ENCODE results near the gene IPP. TPM values are rescaled to one million over a fixed set of nuclear protein-coding genes. Genes with fewer than 3 reads are reported as not detected.

IPP gene
- total RNA-seq, 1 experiment from 2014 or later = 11.9 TPM

- Histone ChIP-seq H3K9me3 (replicated peaks) (no peaks in the 10 kb centered on the region), H3K27ac (no peak overlapping the region), H3K27me3 (replicated peaks) (no peaks in the 10 kb centered on the region), H3K4me1 (replicated peaks) (peaks cover 18% of the 10 kb centered on the region), H3K36me3 (peaks cover 8% of the 10 kb centered on the region), H3K4me3 (no peak overlapping the region)
- no peak for DNase-seq (ENCODE audit: low read depth in 1 of 2, low spot score in 2 of 2)
Measured at GRCh38 chr1:45666836-45667235, 83.6 kb downstream of the IPP start.

GRCh38 chr1:45660336-45660735 is 90.1 kb downstream of the IPP start:
- no peak overlapping the region for H3K4me3 ChIP-seq
- DNase-seq (ENCODE audit: low read depth in 1 of 2, low spot score in 2 of 2) = no peak
- H3K27me3 ChIP-seq (replicated peaks) = no peaks in the 10 kb centered on the region
- peaks cover 55% of the 10 kb centered on the region for H3K36me3 ChIP-seq
- H3K4me1 ChIP-seq (replicated peaks) = no peaks in the 10 kb centered on the region
- no peak overlapping the region for H3K27ac ChIP-seq
- no peaks in the 10 kb centered on the region for H3K9me3 ChIP-seq (replicated peaks)

- no peaks in the 10 kb centered on the region for H3K9me3 ChIP-seq (replicated peaks)
- no peak overlapping the region for H3K27ac ChIP-seq
- no peak overlapping the region for H3K4me3 ChIP-seq
- H3K36me3 ChIP-seq = peaks cover 66% of the 10 kb centered on the region
- no peak for DNase-seq (ENCODE audit: low read depth in 1 of 2, low spot score in 2 of 2)
- no peaks in the 10 kb centered on the region for H3K27me3 ChIP-seq (replicated peaks)
- H3K4me1 ChIP-seq (replicated peaks) = no peaks in the 10 kb centered on the region
Measured at GRCh38 chr1:45659222-45659621, 91.2 kb downstream of the IPP start.

GRCh38 chr1:45658171-45658570 is 92.3 kb downstream of the IPP start:
- no peaks in the 10 kb centered on the region for H3K4me1 ChIP-seq (replicated peaks)
- no peaks in the 10 kb centered on the region for H3K27me3 ChIP-seq (replicated peaks)
- no peak for DNase-seq (ENCODE audit: low read depth in 1 of 2, low spot score in 2 of 2)
- H3K36me3 ChIP-seq = peaks cover 74% of the 10 kb centered on the region
- no peaks in the 10 kb centered on the region for H3K9me3 ChIP-seq (replicated peaks)
- H3K4me3 ChIP-seq = no peak overlapping the region
- no peak overlapping the region for H3K27ac ChIP-seq

DNA sequence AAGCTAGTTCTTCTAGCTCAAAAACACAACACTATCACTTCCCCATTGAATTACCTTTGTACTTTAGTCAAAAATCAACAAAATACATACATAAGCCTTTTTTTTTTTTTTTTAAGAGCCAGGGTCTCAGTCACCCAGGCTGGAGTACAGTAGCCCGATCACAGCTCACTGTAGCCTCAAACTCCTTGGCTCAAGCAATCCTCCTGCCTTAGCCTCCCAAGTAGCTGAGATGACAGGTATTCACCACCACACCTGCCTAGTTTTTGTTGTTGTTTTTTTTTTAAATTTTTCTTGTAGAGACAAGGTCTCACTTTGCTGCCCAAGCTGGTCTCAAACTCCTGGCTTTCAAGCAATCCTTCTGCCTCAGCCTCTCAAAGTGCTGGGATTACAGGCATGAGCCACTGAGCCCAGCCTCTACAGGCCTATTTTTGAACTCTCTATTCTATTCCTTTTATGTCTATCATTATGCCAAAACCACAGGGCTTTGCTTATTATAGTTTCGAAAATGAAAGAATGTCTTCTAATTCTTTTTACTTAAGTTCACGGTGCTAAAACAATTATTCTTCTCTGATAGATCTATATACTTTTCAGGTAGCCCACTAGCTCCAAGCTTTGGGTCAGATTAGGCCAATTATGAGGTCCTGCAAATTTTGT is 93.8 kb downstream of the IPP start:
- no peaks in the 10 kb centered on the region for H3K27me3 ChIP-seq (replicated peaks)
- H3K4me1 ChIP-seq (replicated peaks) = no peaks in the 10 kb centered on the region
- H3K36me3 ChIP-seq = peaks cover 87% of the 10 kb centered on the region
- no peaks in the 10 kb centered on the region for H3K9me3 ChIP-seq (replicated peaks)
- no peak for DNase-seq (ENCODE audit: low read depth in 1 of 2, low spot score in 2 of 2)
- no peak overlapping the region for H3K4me3 ChIP-seq
- no peak overlapping the region for H3K27ac ChIP-seq

DNA sequence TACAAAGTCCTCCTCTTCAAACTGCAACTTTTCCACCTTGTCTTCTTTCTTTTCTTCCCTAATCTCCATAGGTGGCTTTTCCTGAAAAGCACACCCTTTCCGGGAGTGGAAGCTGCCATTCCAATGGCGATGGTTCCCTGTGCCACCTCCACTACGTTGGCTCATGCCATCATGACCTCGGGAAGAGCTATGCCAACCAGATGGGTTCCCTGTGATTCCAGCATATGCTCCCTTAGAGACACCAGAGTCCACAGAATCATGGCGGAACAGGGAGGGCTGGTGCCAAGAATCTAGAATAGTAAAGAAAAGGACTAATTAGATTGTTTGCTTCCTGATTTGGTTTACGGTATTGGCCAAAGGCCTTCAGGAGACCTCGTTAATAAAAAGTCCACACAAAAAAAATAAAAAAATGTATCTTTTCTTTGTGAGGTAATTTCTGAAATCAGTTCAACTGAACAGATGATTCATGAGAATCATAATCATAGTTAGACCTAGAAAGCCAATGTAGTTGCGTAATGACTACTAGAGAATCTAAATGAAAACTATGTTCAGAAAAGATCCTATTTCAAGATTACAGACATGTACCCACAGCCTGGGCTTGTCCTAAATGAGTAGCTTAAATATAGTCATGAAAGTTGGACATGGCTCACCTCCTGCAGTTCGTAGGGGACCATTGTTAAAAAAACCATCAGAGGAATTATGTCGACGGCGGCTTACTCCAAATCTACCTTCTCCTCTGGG is 95.7 kb downstream of the IPP start:
- Histone ChIP-seq H3K4me1 (replicated peaks) (no peaks in the 10 kb centered on the region), H3K4me3 (no peak overlapping the region), H3K9me3 (replicated peaks) (no peaks in the 10 kb centered on the region), H3K27me3 (replicated peaks) (no peaks in the 10 kb centered on the region), H3K36me3 (peaks cover 96% of the 10 kb centered on the region), H3K27ac (no peak overlapping the region)
- DNase-seq (ENCODE audit: low read depth in 1 of 2, low spot score in 2 of 2) = no peak

Other genes starting within 250 kb of the IPP start
- gene PRDX1, start 228.8 kb downstream of the IPP start, total RNA-seq (2014; rRNA removed; shearing (Covaris generic)) = 661 and 828 TPM in 2 replicates
- 49.8 and 99.3 TPM in 2 replicates for gene AKR1A1, start 199.8 kb downstream of the IPP start, total RNA-seq (2014; rRNA removed; shearing (Covaris generic))
- gene NASP, start 166.6 kb downstream of the IPP start, total RNA-seq (2014; rRNA removed; shearing (Covaris generic)) = 141 and 151 TPM in 2 replicates
- 0.34 TPM in 1 of 2 replicates, not detected in the other for gene CCDC17, start 126.6 kb downstream of the IPP start, total RNA-seq (2014; rRNA removed; shearing (Covaris generic))
- gene GPBP1L1, start 64.1 kb downstream of the IPP start, total RNA-seq (2014; rRNA removed; shearing (Covaris generic)) = 38.7 and 95.1 TPM in 2 replicates
- gene TMEM69, start 62.5 kb downstream of the IPP start, total RNA-seq (2014; rRNA removed; shearing (Covaris generic)) = 21.5 and 23.4 TPM in 2 replicates
- gene MAST2, start 53.0 kb upstream of the IPP start, total RNA-seq (2014; rRNA removed; shearing (Covaris generic)) = 8.9 and 16.8 TPM in 2 replicates